Measurements from ENCODE around the gene PTGDS.
A peak's percentile ranks its signal among the peaks of the same experiment; 100 is the strongest.

The PTGDS gene

GRCh38 chr9:137029058-137029936 is 52.0 kb downstream of the PTGDS start (continued):
- TF ChIP-seq ZSCAN18 (tag by site-specific recombination; IDR thresholded peaks at IDR 0.05) (no peak), GLIS2 (tag by site-specific recombination; IDR thresholded peaks at IDR 0.05) (no peak), ZNF223 (tag by site-specific recombination; IDR thresholded peaks at IDR 0.05) (no peak), ZBTB6 (tag by site-specific recombination; IDR thresholded peaks at IDR 0.05) (no peak), OVOL3 (tag by site-specific recombination; IDR thresholded peaks at IDR 0.05) (no peak), REPIN1 (tag by site-specific recombination; IDR thresholded peaks at IDR 0.05; ENCODE audit: low read depth) (no peak), ZNF214 (tag by site-specific recombination; IDR thresholded peaks at IDR 0.05; ENCODE audit: borderline replicate concordance) (no peak), GLI2 (tag by site-specific recombination; IDR thresholded peaks at IDR 0.05; ENCODE audit: borderline replicate concordance, low read depth) (no peak), ZNF174 (tag by site-specific recombination; IDR thresholded peaks at IDR 0.05) (no peak), REST (tag by site-specific recombination; IDR thresholded peaks at IDR 0.05) (0 out of 2 replicates have a peak, but pooled peaks have one; percentile 12), KLF9 (tag by site-specific recombination; IDR thresholded peaks at IDR 0.05; ENCODE audit: low read depth) (no peak), ELK4 (IDR thresholded peaks at IDR 0.05; ENCODE audit: borderline replicate concordance, low read depth, low read length) (no peak), ZNF521 (tag by site-specific recombination; IDR thresholded peaks at IDR 0.05) (no peak), ZBTB1 (tag by site-specific recombination; IDR thresholded peaks at IDR 0.05) (no peak), ZNF664 (tag by site-specific recombination; IDR thresholded peaks at IDR 0.05) (no peak), ZNF112 (tag by site-specific recombination; IDR thresholded peaks at IDR 0.05) (no peak), FEZF1 (tag by site-specific recombination; IDR thresholded peaks at IDR 0.05) (no peak), KLF1 (tag by site-specific recombination; IDR thresholded peaks at IDR 0.05) (peak; percentile 32), ZNF610 (tag by site-specific recombination; IDR thresholded peaks at IDR 0.05; ENCODE audit: borderline replicate concordance) (no peak; the same call in 1 of the 2 replicates), ZNF670 (tag by site-specific recombination; IDR thresholded peaks at IDR 0.05; ENCODE audit: low read depth) (no peak), ZBTB7A (tag by site-specific recombination; IDR thresholded peaks at IDR 0.05; ENCODE audit: low read depth) (peak; percentile 55), PBX3 (CRISPR knock-in tag; IDR thresholded peaks at IDR 0.05) (no peak), ZEB2 (tag by site-specific recombination; IDR thresholded peaks at IDR 0.05) (no peak), ZNF2 (tag by site-specific recombination; IDR thresholded peaks at IDR 0.05) (peak; percentile 57; the same call in 1 of the 2 replicates), ZNF600 (tag by site-specific recombination; IDR thresholded peaks at IDR 0.05) (no peak; the same call in 1 of the 2 replicates), BCL11B (tag by site-specific recombination; IDR thresholded peaks at IDR 0.05; ENCODE audit: low read depth) (peak; percentile 91), ZNF274 (IDR thresholded peaks at IDR 0.05; ENCODE audit: low read length) (no peak), ZNF274 (tag by site-specific recombination; IDR thresholded peaks at IDR 0.05; ENCODE audit: borderline replicate concordance) (no peak), ZNF561 (tag by site-specific recombination; IDR thresholded peaks at IDR 0.05; ENCODE audit: borderline replicate concordance) (no peak), ZNF768 (tag by site-specific recombination; IDR thresholded peaks at IDR 0.05) (no peak), ZNF747 (tag by site-specific recombination; IDR thresholded peaks at IDR 0.05) (no peak), ZNF623 (tag by site-specific recombination; IDR thresholded peaks at IDR 0.05) (no peak; the same call in 1 of the 2 replicates)

All from HEK293 (cell line).